ENCODE results near the gene TMBIM6. TPM values are rescaled to one million over a fixed set of nuclear protein-coding genes. Genes with fewer than 3 reads are reported as not detected.
"Not testable (repeated sequence)": the region's sequence is repeated elsewhere in the genome, so short reads cannot be mapped to it uniquely, and the experiment has no call there.

TMBIM6 gene
- total RNA-seq, 2 experiments from 2014 or later: 120 to 170 TPM

DNA sequence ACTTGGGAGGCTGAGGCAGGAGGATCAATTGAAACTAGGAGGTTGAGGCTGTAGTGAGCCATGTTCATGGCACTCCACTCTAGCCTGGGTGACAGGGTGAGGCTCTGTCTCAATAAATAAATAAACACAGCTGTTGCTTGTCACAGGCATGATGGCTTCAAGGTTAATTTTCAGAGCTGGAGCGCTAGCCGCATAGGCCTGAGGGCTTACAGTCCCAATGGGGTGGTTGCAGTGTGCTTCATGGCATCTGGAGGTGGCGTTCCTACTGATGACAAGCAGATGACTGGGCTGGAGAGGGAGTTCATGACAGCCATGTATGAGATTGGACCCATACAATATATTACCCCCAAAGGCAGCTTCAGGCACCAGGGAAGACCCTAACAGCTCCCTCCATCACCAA lies 32.5 kb upstream of the TMBIM6 start:
- H3K27ac ChIP-seq (ENCODE audit: low read depth, low read length, poor library complexity, severe bottlenecking): no peak overlapping the region
- H3K4me1 ChIP-seq (ENCODE audit: insufficient read depth, low read length, poor library complexity, severe bottlenecking): peaks cover 24% of the 10 kb centered on the region
- no peaks in the 10 kb centered on the region for H3K9me3 ChIP-seq (ENCODE audit: low read length)
- peaks cover 23% of the 10 kb centered on the region; the same call in 1 of the 2 replicates for H3K79me2 ChIP-seq (ENCODE audit: insufficient read depth, low read depth, low read length)
- no TSS peak for BruUV-seq (replicated peaks)
- peaks cover 10% of the 10 kb centered on the region; the same call in 1 of the 2 replicates for H4K20me1 ChIP-seq (ENCODE audit: insufficient read depth, low read length)
- intact Hi-C loops (cut with micrococcal nuclease; ENCODE audit: unreplicated experiment): no loop called here
- DNase-seq (ENCODE audit: low spot score): no peak
- H2AFZ ChIP-seq (ENCODE audit: low read length): no peak overlapping the region
- ChIA-PET CTCF (ENCODE audit: unreplicated experiment) (interaction anchor here (2.6 kb wide), 1 partner anchor 65 kb away, joined by 14 read pairs; no protein-coding TSS in a partner anchor), POLR2A (interaction anchor here (0.9 to 1.5 kb wide), 2 partner anchors 61 to 64 kb away, joined by 3 to 6 read pairs; no protein-coding TSS in a partner anchor)
- H3K4me2 ChIP-seq (ENCODE audit: low read length): no peak overlapping the region
- no peaks in the 10 kb centered on the region for H3K36me3 ChIP-seq (ENCODE audit: insufficient read depth, low read length)
- H3K9me2 ChIP-seq (ENCODE audit: insufficient read depth, low read length): no peaks in the 10 kb centered on the region
- TF ChIP-seq, protein P1, sequence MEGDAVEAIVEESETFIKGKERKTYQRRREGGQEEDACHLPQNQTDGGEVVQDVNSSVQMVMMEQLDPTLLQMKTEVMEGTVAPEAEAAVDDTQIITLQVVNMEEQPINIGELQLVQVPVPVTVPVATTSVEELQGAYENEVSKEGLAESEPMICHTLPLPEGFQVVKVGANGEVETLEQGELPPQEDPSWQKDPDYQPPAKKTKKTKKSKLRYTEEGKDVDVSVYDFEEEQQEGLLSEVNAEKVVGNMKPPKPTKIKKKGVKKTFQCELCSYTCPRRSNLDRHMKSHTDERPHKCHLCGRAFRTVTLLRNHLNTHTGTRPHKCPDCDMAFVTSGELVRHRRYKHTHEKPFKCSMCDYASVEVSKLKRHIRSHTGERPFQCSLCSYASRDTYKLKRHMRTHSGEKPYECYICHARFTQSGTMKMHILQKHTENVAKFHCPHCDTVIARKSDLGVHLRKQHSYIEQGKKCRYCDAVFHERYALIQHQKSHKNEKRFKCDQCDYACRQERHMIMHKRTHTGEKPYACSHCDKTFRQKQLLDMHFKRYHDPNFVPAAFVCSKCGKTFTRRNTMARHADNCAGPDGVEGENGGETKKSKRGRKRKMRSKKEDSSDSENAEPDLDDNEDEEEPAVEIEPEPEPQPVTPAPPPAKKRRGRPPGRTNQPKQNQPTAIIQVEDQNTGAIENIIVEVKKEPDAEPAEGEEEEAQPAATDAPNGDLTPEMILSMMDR (conservative IDR thresholded peaks at IDR 0.05; ENCODE audit: low read length): no peak
- TF ChIP-seq EZH2phosphoT487 (IDR thresholded peaks at IDR 0.05; ENCODE audit: borderline replicate concordance, low read depth, low read length): no peak
- H3K4me3 ChIP-seq (ENCODE audit: low read depth, low read length, poor library complexity, severe bottlenecking): no peak overlapping the region

DNA sequence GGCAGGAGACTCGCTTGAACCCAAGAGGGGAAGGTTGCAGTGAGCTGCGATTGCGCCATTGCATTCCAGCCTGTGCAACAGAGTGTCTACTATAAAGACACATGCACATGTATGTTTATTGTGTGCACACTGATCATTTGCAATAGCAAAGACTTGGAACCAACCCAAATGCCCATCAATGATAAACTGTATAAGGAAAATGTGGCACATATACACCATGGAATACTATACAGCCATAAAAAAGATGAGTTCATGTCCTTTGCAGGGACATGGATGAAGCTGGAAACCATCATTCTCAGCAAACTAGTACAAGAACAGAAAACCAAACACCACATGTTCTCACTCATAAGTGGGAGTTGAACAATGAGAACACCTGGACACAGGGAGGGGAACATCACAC lies 27.4 kb upstream of the TMBIM6 start:
- DNase-seq (ENCODE audit: low spot score); H3K4me3 ChIP-seq (ENCODE audit: low read depth, low read length, poor library complexity, severe bottlenecking); intact Hi-C loops (cut with micrococcal nuclease; ENCODE audit: unreplicated experiment); H3K27ac ChIP-seq (ENCODE audit: low read depth, low read length, poor library complexity, severe bottlenecking); H2AFZ ChIP-seq (ENCODE audit: low read length); H3K4me2 ChIP-seq (ENCODE audit: low read length); H4K20me1 ChIP-seq (ENCODE audit: insufficient read depth, low read length); H3K9me2 ChIP-seq (ENCODE audit: insufficient read depth, low read length); H3K36me3 ChIP-seq (ENCODE audit: insufficient read depth, low read length); H3K79me2 ChIP-seq (ENCODE audit: insufficient read depth, low read depth, low read length); H3K9me3 ChIP-seq (ENCODE audit: low read length); BruUV-seq (replicated peaks): not testable (repeated sequence)
- POLR2A ChIA-PET: interaction anchor here (0.7 kb wide), 1 partner anchor 279 kb away, joined by 3 read pairs; no protein-coding TSS in a partner anchor
- CTCF ChIA-PET (ENCODE audit: unreplicated experiment): interaction anchor here (1.1 kb wide), 1 partner anchor 28 kb away, joined by 4 read pairs; the partner anchor contains the start of gene TMBIM6
- peaks cover 13% of the 10 kb centered on the region for H3K4me1 ChIP-seq (ENCODE audit: insufficient read depth, low read length, poor library complexity, severe bottlenecking)

DNA sequence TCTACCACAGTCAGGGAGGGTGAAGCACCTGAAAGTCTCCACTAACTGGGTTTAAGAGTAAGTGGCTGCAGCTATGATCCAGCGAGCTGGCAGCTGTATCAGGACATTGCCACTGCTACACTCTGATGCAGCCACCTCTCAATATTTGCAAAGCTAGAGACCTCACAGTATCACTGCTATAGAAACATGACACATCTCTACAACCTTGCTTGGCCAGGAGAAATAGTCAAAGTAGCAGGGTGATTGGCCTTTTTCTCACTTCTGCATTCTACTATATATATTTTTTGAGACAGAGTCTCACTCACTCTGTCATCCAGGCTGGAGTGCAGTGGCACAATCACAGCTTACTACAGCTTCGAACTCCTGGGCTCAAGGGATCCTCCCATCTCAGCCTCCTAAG lies 24.8 kb upstream of the TMBIM6 start:
- no peak for DNase-seq (ENCODE audit: low spot score)
- ChIA-PET CTCF (ENCODE audit: unreplicated experiment) (interaction anchor here (0.6 kb wide), 1 partner anchor 45 kb away, joined by 3 read pairs; no protein-coding TSS in a partner anchor), POLR2A (interaction anchor here (0.6 to 2.1 kb wide), 10 partner anchors 10 to 94 kb away, joined by 3 to 7 read pairs (median 4); partner anchors contain the start of gene TMBIM6)
- Histone ChIP-seq H3K36me3 (ENCODE audit: insufficient read depth, low read length) (no peaks in the 10 kb centered on the region), H3K4me3 (ENCODE audit: low read depth, low read length, poor library complexity, severe bottlenecking) (no peak overlapping the region), H3K9me3 (ENCODE audit: low read length) (no peaks in the 10 kb centered on the region), H2AFZ (ENCODE audit: low read length) (no peak overlapping the region), H3K79me2 (ENCODE audit: insufficient read depth, low read depth, low read length) (no peaks in the 10 kb centered on the region), H3K4me1 (ENCODE audit: insufficient read depth, low read length, poor library complexity, severe bottlenecking) (peaks cover 13% of the 10 kb centered on the region), H3K9me2 (ENCODE audit: insufficient read depth, low read length) (no peaks in the 10 kb centered on the region), H4K20me1 (ENCODE audit: insufficient read depth, low read length) (no peaks in the 10 kb centered on the region), H3K27ac (ENCODE audit: low read depth, low read length, poor library complexity, severe bottlenecking) (no peak overlapping the region), H3K4me2 (ENCODE audit: low read length) (peak overlapping the region; percentile 16; the same call in 1 of the 2 replicates)
- TF ChIP-seq, protein P1 (conservative IDR thresholded peaks at IDR 0.05; ENCODE audit: low read length): no peak
- TF ChIP-seq EZH2phosphoT487 (IDR thresholded peaks at IDR 0.05; ENCODE audit: borderline replicate concordance, low read depth, low read length): no peak
- BruUV-seq (replicated peaks): no TSS peak
- intact Hi-C loops (cut with micrococcal nuclease; ENCODE audit: unreplicated experiment): no loop called here

DNA sequence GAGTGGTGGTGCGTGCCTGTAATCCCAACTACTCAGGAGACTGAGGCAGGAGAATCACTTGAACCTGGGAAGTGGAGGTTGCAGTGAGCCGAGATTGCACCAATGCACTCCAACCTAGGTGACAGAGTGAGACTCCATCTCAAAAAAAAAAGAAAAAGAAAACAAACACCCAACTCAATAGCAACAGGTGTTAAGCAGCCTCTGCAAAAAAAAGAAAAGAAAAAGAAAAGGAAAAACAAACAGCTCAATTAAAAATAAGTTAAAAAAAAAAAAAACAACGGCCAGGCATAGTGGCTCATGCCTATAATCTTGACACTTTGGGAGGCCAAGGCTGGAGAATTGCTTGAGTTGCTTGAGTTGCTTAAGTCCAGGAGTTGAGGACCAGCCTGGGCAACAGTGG lies 23.6 kb upstream of the TMBIM6 start:
- intact Hi-C loops (cut with micrococcal nuclease; ENCODE audit: unreplicated experiment); H3K9me2 ChIP-seq (ENCODE audit: insufficient read depth, low read length); H3K4me2 ChIP-seq (ENCODE audit: low read length); H3K79me2 ChIP-seq (ENCODE audit: insufficient read depth, low read depth, low read length); H2AFZ ChIP-seq (ENCODE audit: low read length); H4K20me1 ChIP-seq (ENCODE audit: insufficient read depth, low read length); H3K9me3 ChIP-seq (ENCODE audit: low read length); H3K36me3 ChIP-seq (ENCODE audit: insufficient read depth, low read length); CTCF ChIA-PET (ENCODE audit: unreplicated experiment); DNase-seq (ENCODE audit: low spot score); H3K27ac ChIP-seq (ENCODE audit: low read depth, low read length, poor library complexity, severe bottlenecking); H3K4me3 ChIP-seq (ENCODE audit: low read depth, low read length, poor library complexity, severe bottlenecking); BruUV-seq (replicated peaks): not testable (repeated sequence)
- H3K4me1 ChIP-seq (ENCODE audit: insufficient read depth, low read length, poor library complexity, severe bottlenecking): peaks cover 13% of the 10 kb centered on the region
- POLR2A ChIA-PET: interaction anchor here (0.6 to 1.5 kb wide), 6 partner anchors 30 to 327 kb away, joined by 3 to 5 read pairs (median 3); no protein-coding TSS in a partner anchor

Measured in OCI-LY7 (cell line).